Stimulated activated CD8-positive, alpha-beta memory T cell treated with anti-CD3 and anti-CD28 coated beads, Interleukin-15, amount 100 ng/mL, for 48 hours (primary cell): Measurements from ENCODE around the gene MYRIP.
"Not testable (repeated sequence)": the region's sequence is repeated elsewhere in the genome, so short reads cannot be mapped to it uniquely, and the experiment has no call there.

Experiments used
- DNase-seq, 2 donors: peaks; one replicate each; pipeline ENCODE4 v3.0.0-alpha.2; 2020; ENCODE audit warnings: low read depth in 2 of 2

MYRIP gene

GRCh38 chr3:40129510-40129909 lies 320.1 kb downstream of the MYRIP start:
- no peak for DNase-seq

GRCh38 chr3:40129981-40130380 lies 320.6 kb downstream of the MYRIP start:
- DNase-seq: no peak

DNA sequence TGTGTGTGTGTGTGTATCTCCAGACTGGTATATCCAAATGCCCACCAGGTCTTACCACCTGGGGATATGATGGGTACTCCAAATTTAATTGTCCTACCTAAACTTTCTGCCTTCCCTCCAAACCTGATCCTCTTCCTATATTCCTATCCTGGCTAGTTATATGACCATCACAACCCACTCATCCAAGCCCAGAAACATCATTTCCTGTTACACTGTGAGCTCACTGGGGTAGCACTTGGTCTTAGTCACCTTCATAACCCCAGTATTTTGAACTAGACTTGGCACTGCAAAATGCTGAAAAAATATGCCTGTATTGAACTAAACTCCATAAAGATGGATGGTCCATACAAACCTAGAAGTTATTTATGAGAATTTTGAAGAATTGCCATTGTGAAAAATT lies 321.3 kb downstream of the MYRIP start:
- no peak for DNase-seq

GRCh38 chr3:40133886-40134575 lies 324.6 kb downstream of the MYRIP start:
- not testable (repeated sequence) for DNase-seq

GRCh38 chr3:40137591-40138295 lies 328.3 kb downstream of the MYRIP start:
- no peak for DNase-seq

DNA sequence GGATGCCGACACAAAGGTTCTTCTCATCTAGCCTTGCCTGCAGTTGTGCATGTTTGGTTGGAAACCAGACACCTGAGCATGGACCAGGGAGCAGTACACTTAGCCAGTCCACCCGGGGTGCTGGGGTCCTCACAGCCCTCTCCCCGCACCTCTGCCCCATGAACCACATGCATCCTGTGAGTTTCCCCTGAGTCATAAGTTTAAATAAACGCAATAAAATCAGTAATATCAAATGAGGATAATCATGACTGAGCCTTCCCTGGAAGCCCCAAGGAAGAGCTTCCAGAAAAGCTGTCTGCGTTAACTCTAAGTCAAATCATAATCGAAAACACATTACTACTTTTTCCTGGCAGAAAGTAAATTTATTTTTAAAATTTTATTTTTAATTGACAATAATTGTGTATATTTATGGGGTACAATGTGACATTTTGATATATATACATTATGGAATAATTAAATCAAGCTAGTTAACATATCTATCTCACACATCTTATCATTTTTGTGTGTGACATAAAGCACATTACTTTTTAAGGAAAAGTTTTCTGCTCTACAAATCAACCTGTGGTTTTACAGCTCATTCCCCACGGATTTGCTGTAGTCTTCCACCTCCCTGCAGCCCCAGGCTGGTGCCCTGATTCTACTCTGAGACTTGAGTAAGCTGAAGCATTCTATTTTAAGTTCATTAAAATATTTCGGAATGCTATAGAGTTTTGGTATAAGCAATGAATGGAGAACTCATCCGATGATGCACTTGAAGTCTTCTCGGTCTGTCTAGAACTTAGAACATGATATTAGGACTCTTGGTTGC lies 334.1 kb downstream of the MYRIP start:
- DNase-seq: no peak

- DNase-seq: no peak
These were observed 339.4 kb downstream of the MYRIP start for GRCh38 chr3:40148827-40149226.

- no peak for DNase-seq
These were observed 343.2 kb downstream of the MYRIP start for GRCh38 chr3:40152482-40153133.

DNA sequence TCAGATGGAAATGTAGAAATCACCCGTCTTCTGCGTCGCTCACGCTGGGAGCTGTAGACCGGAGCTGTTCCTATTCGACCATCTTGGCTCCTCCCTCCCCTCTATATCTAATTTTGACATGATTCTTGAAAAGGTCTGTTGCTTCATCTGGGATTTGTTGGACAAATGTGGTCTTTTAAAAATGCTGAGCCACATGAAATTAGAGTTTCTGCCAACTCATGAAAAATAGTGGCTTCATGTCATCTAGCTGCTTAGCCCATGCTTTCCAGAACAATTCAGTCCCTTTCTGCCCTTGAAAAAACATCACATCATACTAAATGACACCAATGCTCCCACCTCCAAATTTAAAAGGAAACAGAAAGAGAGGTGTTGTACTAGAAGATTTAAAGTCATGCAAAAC lies 351.5 kb downstream of the MYRIP start:
- DNase-seq: no peak

GRCh38 chr3:40162616-40163015 lies 353.2 kb downstream of the MYRIP start:
- no peak for DNase-seq

- no peak for DNase-seq
These were observed 357.6 kb downstream of the MYRIP start for GRCh38 chr3:40166997-40167396.

GRCh38 chr3:40167958-40168357 lies 358.5 kb downstream of the MYRIP start:
- DNase-seq: no peak

GRCh38 chr3:40169983-40170382 lies 360.6 kb downstream of the MYRIP start:
- DNase-seq: no peak

- DNase-seq: no peak
These were observed 361.0 kb downstream of the MYRIP start for GRCh38 chr3:40170395-40170794.

- no peak for DNase-seq
These were observed 363.2 kb downstream of the MYRIP start for GRCh38 chr3:40172560-40172959.

GRCh38 chr3:40173227-40173721 lies 363.9 kb downstream of the MYRIP start:
- no peak for DNase-seq

GRCh38 chr3:40178012-40178594 lies 368.7 kb downstream of the MYRIP start:
- DNase-seq: no peak

DNA sequence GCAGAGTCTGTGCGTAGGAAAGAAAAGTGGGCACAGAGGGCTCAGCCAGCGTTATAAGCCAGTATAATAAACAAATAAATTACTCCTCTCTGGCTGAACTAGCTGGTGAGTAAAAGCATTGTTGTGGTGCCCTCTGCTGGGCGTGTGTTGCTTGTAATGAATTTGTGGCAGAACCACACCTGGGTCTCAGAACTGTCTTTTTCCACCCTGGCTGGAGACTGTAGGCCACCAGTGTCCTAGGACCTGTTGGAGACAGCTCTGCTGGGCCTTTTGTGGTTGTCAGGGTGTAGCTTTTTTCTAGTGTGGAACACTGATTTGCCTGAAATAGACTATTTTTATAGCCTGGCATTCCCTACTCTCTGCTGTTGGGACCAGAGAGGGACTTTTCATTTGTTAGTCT lies 369.6 kb downstream of the MYRIP start:
- DNase-seq: peak; percentile 22 to 23

DNA sequence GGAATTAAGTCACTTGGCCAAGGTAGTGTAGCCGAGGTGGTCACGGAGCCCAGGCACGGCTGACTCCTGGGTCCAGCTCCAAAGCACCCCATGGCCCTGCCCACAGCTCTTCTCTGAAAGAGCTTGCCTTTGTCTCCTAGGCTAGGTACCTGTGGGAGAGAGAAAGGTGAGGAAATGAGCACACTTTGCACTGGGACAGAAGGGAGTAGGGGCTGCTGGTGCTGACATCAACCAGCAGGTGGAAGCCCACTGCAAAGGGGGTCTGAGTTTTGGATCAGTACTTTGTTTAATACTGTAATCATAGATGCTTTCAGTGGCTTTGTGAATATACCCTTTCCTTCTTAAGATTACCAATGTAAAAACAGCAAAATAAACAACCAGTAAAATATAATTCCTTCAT lies 371.8 kb downstream of the MYRIP start:
- DNase-seq: no peak

DNA sequence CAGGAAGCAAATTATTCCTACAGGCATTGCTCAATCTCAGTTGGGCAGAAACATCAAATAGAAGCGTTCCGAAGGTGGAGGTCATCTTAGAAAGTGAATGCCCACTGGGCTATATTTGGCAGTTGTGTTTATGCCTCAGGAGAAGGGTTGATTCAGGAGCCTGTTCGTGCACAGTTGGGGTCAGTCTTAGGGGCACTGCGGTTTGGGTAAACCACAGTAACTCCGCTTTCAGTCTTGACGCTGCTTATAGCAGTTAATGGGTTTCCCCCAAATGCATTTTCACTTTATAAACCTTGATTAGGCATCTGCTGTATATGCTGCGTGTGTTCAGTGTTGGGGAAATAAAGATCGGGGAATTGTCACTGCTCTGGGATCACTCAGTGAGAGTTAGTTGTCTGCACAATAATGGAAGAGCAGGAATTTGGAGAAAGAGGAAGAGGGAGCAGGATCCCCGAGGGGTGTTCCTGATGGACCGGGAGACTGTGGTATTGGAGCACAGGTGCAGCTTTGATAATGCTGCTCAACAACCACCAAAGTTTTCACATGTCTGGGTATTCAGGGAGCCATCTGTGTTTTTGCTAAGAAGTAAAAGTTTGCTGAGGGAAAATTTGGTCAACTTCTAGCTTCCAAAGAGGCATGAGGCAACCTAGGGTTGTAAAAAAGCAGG lies 375.8 kb downstream of the MYRIP start:
- no peak for DNase-seq

- DNase-seq: no peak
These were observed 377.1 kb downstream of the MYRIP start for GRCh38 chr3:40186508-40186907.
